Astrocyte (in vitro differentiated cells and primary cell): Measurements from ENCODE around the gene FHIT. TPM values are rescaled to one million over a fixed set of nuclear protein-coding genes. Genes with fewer than 3 reads are reported as not detected.

Experiments used
- DNase-seq: peaks from one replicate; pipeline ENCODE4 v3.0.0-alpha.2; 2010; ENCODE audit warnings: low read depth
- FAIRE-seq: peaks from 2 replicates; lab custom pipeline; 2011; peaks lifted over from hg19 to GRCh38; lab: Jason Lieb, UNC
- H2AFZ ChIP-seq: 2 replicates; pipeline ENCODE4 v1.6.0; 2012; ENCODE audit warnings: low read depth, low read length, inconsistent platforms
- H3K27ac ChIP-seq: 2 replicates; pipeline ENCODE4 v1.5.1; 2011; ENCODE audit warnings: low read depth, low read length, inconsistent platforms
- H3K27me3 ChIP-seq: 2 replicates; pipeline ENCODE4 v1.6.0; 2011; ENCODE audit warnings: low read length, inconsistent platforms; ENCODE audit not compliant: insufficient read depth
- H3K36me3 ChIP-seq: 2 replicates; pipeline ENCODE4 v1.5.1; 2011; ENCODE audit warnings: low read length, inconsistent platforms; ENCODE audit not compliant: insufficient read depth
- H3K4me1 ChIP-seq: 2 replicates; pipeline ENCODE4 v1.5.1; 2011; ENCODE audit warnings: low read length, inconsistent platforms; ENCODE audit not compliant: insufficient read depth
- H3K4me2 ChIP-seq: 2 replicates; pipeline ENCODE4 v1.6.0; 2012; ENCODE audit warnings: low read length, inconsistent platforms
- H3K4me3 ChIP-seq: 2 replicates; pipeline ENCODE4 v1.5.1; 2011; ENCODE audit warnings: low read depth, mild to moderate bottlenecking, low read length, inconsistent platforms; ENCODE audit not compliant: insufficient read depth
- H3K79me2 ChIP-seq: 2 replicates; pipeline ENCODE4 v1.6.0; 2012; ENCODE audit warnings: mild to moderate bottlenecking, low read length, inconsistent platforms; ENCODE audit not compliant: insufficient read depth
- H3K9ac ChIP-seq: 2 replicates; pipeline ENCODE4 v1.6.0; 2012; ENCODE audit warnings: mild to moderate bottlenecking, low read length, inconsistent platforms
- H3K9me3 ChIP-seq: 2 replicates; pipeline ENCODE4 v1.5.1; 2012; ENCODE audit warnings: low read depth, mild to moderate bottlenecking, low read length, inconsistent platforms; ENCODE audit not compliant: insufficient read depth
- H4K20me1 ChIP-seq: 2 replicates; pipeline ENCODE4 v1.6.0; 2012; ENCODE audit warnings: low read length, inconsistent platforms; ENCODE audit not compliant: insufficient read depth
- H3K27ac Mint-ChIP-seq: one replicate; pipeline ENCODE4 v1.8.0; 2021; ENCODE audit warnings: mild to moderate bottlenecking, mixed read lengths; ENCODE audit not compliant: unreplicated experiment
- H3K27me3 Mint-ChIP-seq: one replicate; pipeline ENCODE4 v1.8.0; 2021; ENCODE audit warnings: low read depth, mixed read lengths; ENCODE audit not compliant: unreplicated experiment
- H3K36me3 Mint-ChIP-seq: one replicate; pipeline ENCODE4 v1.8.0; 2021; ENCODE audit warnings: low read depth, mixed read lengths; ENCODE audit not compliant: unreplicated experiment
- H3K4me1 Mint-ChIP-seq: one replicate; pipeline ENCODE4 v1.8.0; 2021; ENCODE audit warnings: low read depth, mixed read lengths; ENCODE audit not compliant: unreplicated experiment
- H3K4me3 Mint-ChIP-seq: one replicate; pipeline ENCODE4 v1.8.0; 2021; ENCODE audit warnings: mild to moderate bottlenecking, moderate library complexity, mixed read lengths; ENCODE audit not compliant: unreplicated experiment
- H3K9me3 Mint-ChIP-seq: one replicate; pipeline ENCODE4 v1.8.0; 2021; ENCODE audit warnings: mild to moderate bottlenecking, mixed read lengths; ENCODE audit not compliant: unreplicated experiment
- EZH2 ChIP-seq: IDR thresholded peaks from 2 replicates; pipeline ENCODE4 v1.6.1; 2012; ENCODE audit warnings: mild to moderate bottlenecking, low read length, inconsistent platforms; ENCODE audit not compliant: insufficient read depth
- total RNA-seq: library from RNA; stranded (reverse); gene quantifications from 2 replicates; pipeline ENCODE4 v1.2.1, GENCODE V29; 2021
- TF ChIP-seq, protein P1 (sequence below): IDR thresholded peaks from 2 replicates; pipeline ENCODE4 v1.5.1; 2011; ENCODE audit warnings: low read depth, mild to moderate bottlenecking, inconsistent platforms, low read length, moderate library complexity; ENCODE audit not compliant: insufficient read depth

Gene FHIT
- total RNA-seq, 1 donor from 2014 or later: 6.7 TPM

DNA sequence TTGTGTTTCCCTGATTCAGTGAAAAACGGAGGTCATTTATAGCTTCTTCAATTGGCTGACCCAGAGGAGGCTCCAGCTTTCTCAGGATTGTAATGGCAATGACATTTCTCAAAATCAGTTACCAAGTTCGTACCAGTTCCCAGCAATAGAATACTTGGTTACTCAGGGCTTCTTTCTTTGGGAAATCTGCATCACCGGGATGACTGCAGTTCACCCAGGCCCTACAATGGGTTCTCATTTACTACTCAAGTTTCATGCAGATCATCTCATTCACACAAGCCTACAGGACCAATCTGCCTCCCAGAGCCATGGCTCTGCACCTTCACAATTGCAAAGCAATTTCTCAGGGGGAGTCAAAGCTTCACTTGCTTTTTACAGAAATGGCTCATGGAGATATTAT is 109.6 kb downstream of the FHIT start:
- Mint-ChIP-seq H3K4me3 (no peak overlapping the region), H3K36me3 (no peaks in the 10 kb centered on the region), H3K27me3 (no peaks in the 10 kb centered on the region), H3K4me1 (peaks cover 5% of the 10 kb centered on the region), H3K9me3 (peaks cover 2% of the 10 kb centered on the region), H3K27ac (no peak overlapping the region)
- Histone ChIP-seq H3K9me3 (no peaks in the 10 kb centered on the region), H3K9ac (no peak overlapping the region), H3K79me2 (no peaks in the 10 kb centered on the region), H3K4me3 (no peak overlapping the region), H3K36me3 (no peaks in the 10 kb centered on the region), H3K27me3 (no peaks in the 10 kb centered on the region), H2AFZ (no peak overlapping the region), H3K27ac (no peak overlapping the region), H4K20me1 (no peaks in the 10 kb centered on the region), H3K4me2 (no peak overlapping the region), H3K4me1 (no peaks in the 10 kb centered on the region)
- FAIRE-seq (no peak), DNase-seq (no peak)
- no peak for TF ChIP-seq EZH2
- TF ChIP-seq, protein P1, sequence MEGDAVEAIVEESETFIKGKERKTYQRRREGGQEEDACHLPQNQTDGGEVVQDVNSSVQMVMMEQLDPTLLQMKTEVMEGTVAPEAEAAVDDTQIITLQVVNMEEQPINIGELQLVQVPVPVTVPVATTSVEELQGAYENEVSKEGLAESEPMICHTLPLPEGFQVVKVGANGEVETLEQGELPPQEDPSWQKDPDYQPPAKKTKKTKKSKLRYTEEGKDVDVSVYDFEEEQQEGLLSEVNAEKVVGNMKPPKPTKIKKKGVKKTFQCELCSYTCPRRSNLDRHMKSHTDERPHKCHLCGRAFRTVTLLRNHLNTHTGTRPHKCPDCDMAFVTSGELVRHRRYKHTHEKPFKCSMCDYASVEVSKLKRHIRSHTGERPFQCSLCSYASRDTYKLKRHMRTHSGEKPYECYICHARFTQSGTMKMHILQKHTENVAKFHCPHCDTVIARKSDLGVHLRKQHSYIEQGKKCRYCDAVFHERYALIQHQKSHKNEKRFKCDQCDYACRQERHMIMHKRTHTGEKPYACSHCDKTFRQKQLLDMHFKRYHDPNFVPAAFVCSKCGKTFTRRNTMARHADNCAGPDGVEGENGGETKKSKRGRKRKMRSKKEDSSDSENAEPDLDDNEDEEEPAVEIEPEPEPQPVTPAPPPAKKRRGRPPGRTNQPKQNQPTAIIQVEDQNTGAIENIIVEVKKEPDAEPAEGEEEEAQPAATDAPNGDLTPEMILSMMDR: no peak

DNA sequence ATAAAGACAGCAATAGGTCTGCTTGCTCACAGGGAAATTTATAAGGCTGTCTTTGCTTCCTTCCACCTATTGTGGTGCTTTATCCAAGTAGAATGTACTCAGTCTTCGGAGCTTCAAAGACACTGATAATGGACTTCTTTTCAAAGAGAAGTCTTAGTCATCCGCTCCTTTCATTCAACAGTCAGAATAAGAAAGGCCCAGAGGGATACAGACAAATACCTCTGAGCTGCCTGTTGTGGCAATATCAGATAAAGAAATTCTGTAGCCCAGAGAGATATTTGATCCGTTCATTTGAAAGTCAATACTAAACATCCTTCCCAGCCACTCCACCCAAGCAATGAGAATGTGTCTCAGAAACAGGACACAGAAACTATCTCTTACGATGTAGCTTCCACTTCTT is 110.0 kb downstream of the FHIT start:
- H2AFZ ChIP-seq: no peak overlapping the region
- no peak overlapping the region for H3K9ac ChIP-seq
- FAIRE-seq (no peak), DNase-seq (no peak)
- H3K36me3 ChIP-seq: no peaks in the 10 kb centered on the region
- Mint-ChIP-seq H3K9me3 (peaks cover 2% of the 10 kb centered on the region), H3K27me3 (no peaks in the 10 kb centered on the region), H3K4me3 (no peak overlapping the region), H3K4me1 (peaks cover 5% of the 10 kb centered on the region), H3K27ac (no peak overlapping the region), H3K36me3 (no peaks in the 10 kb centered on the region)
- no peak for TF ChIP-seq EZH2
- TF ChIP-seq, protein P1: no peak
- H4K20me1 ChIP-seq: no peaks in the 10 kb centered on the region
- no peak overlapping the region for H3K4me3 ChIP-seq
- no peak overlapping the region for H3K4me2 ChIP-seq
- no peak overlapping the region for H3K27ac ChIP-seq
- no peaks in the 10 kb centered on the region for H3K27me3 ChIP-seq
- H3K79me2 ChIP-seq: no peaks in the 10 kb centered on the region
- H3K9me3 ChIP-seq: no peaks in the 10 kb centered on the region
- H3K4me1 ChIP-seq: no peaks in the 10 kb centered on the region

DNA sequence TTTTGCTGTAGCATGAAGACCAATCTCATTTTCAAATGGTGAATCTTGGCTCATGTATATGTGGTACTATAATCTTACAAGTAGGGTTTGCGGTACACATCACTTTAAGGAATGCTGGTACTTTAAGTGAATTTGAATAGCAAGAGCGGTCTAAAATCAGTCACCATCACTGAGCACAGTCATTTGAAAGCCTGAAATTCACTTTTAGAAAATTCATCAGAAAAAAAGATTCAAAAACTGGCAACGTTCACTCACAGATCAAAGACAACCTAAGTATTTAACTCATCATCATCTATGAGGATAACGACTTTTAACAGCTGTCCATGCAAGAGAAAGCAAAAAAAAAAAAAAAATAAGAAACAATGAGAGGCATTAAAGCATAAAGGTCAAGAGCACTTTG is 111.6 kb downstream of the FHIT start:
- FAIRE-seq: no peak
- no peak overlapping the region for H3K4me3 ChIP-seq
- H3K4me1 ChIP-seq: no peaks in the 10 kb centered on the region
- no peaks in the 10 kb centered on the region for H3K36me3 ChIP-seq
- H3K4me1 Mint-ChIP-seq: peaks cover 5% of the 10 kb centered on the region
- no peak overlapping the region for H3K27ac ChIP-seq
- no peak overlapping the region for H3K27ac Mint-ChIP-seq
- no peaks in the 10 kb centered on the region for H3K9me3 ChIP-seq
- H2AFZ ChIP-seq: no peak overlapping the region
- no peak for DNase-seq
- TF ChIP-seq, protein P1: no peak
- TF ChIP-seq EZH2: no peak
- H3K79me2 ChIP-seq: no peaks in the 10 kb centered on the region
- no peaks in the 10 kb centered on the region for H3K27me3 ChIP-seq
- H3K36me3 Mint-ChIP-seq: no peaks in the 10 kb centered on the region
- H3K9me3 Mint-ChIP-seq: no peaks in the 10 kb centered on the region
- no peak overlapping the region for H3K9ac ChIP-seq
- no peak overlapping the region for H3K4me3 Mint-ChIP-seq
- H3K4me2 ChIP-seq: no peak overlapping the region
- H3K27me3 Mint-ChIP-seq: no peaks in the 10 kb centered on the region
- H4K20me1 ChIP-seq: no peaks in the 10 kb centered on the region
